C4-2B (cell line): ENCODE measurements around the gene ZDHHC17.

ENCODE experiments used
- H3K27ac ChIP-seq: fragments of 450-650 bp; 2 replicates; pipeline ENCODE4 v1.5.1; 2017
- ZFX ChIP-seq: fragments of 450-650 bp; IDR thresholded peaks from 2 replicates; pipeline ENCODE4 v1.6.1; 2017
- TF ChIP-seq, protein P1 (sequence below): fragments of 450-650 bp; conservative IDR thresholded peaks from 2 replicates; pipeline ENCODE4 v1.5.1; 2017; ENCODE audit warnings: mild to moderate bottlenecking

Gene ZDHHC17, protein sequence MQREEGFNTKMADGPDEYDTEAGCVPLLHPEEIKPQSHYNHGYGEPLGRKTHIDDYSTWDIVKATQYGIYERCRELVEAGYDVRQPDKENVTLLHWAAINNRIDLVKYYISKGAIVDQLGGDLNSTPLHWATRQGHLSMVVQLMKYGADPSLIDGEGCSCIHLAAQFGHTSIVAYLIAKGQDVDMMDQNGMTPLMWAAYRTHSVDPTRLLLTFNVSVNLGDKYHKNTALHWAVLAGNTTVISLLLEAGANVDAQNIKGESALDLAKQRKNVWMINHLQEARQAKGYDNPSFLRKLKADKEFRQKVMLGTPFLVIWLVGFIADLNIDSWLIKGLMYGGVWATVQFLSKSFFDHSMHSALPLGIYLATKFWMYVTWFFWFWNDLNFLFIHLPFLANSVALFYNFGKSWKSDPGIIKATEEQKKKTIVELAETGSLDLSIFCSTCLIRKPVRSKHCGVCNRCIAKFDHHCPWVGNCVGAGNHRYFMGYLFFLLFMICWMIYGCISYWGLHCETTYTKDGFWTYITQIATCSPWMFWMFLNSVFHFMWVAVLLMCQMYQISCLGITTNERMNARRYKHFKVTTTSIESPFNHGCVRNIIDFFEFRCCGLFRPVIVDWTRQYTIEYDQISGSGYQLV

DNA sequence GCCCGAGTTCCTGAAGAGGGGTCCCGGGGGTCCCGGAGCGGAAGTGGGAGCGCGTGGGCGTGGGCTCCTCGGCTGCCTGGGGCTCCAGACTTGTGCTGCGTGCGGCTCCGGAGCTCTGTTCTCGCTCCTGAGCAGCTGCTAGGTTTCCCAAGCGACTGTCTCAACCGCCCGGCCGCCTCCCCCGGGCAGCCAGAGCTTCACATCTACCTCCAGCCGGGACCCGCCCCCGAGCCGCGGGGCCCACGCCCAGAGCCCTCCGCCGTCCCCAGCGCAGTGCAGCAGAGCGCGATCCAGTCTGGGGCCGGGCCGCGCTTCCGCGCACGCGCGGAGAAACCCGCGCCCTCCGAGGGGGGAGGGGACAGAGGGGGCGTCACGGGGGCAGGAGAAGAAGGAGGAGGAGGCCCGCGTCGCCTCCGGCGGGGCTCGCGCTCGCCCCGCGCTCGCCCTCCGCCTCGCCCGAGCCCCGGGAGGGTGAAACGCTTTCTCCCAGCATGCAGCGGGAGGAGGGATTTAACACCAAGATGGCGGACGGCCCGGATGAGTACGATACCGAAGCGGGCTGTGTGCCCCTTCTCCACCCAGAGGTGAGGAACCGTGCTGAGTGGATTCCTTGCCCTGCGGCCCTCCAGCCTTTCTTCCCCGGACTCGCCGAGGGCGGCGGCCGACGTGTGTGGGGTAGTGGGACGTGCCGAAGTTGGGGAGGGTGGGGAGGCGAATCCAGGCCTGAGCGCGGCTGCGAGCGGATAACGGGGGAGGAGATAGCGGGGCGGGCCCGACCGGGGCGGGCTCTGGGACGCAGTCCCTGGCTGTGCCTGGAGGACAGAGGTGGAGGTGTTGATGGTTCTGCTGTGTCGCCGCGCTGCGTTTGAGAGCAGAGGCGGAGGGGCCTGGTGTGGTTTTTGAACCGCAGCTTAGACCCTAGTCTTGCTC lies at the start of gene ZDHHC17:
ZDHHC17 (plus strand) TSS at position 370 of the 930 bp plus-strand sequence; CDS start at position 492, 122 bp downstream.
- TF ChIP-seq, protein P1, sequence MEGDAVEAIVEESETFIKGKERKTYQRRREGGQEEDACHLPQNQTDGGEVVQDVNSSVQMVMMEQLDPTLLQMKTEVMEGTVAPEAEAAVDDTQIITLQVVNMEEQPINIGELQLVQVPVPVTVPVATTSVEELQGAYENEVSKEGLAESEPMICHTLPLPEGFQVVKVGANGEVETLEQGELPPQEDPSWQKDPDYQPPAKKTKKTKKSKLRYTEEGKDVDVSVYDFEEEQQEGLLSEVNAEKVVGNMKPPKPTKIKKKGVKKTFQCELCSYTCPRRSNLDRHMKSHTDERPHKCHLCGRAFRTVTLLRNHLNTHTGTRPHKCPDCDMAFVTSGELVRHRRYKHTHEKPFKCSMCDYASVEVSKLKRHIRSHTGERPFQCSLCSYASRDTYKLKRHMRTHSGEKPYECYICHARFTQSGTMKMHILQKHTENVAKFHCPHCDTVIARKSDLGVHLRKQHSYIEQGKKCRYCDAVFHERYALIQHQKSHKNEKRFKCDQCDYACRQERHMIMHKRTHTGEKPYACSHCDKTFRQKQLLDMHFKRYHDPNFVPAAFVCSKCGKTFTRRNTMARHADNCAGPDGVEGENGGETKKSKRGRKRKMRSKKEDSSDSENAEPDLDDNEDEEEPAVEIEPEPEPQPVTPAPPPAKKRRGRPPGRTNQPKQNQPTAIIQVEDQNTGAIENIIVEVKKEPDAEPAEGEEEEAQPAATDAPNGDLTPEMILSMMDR = no peak
- TF ChIP-seq ZFX = peak; percentile 67
- H3K27ac ChIP-seq = peak within 1 kb of the TSS; percentile 78

DNA sequence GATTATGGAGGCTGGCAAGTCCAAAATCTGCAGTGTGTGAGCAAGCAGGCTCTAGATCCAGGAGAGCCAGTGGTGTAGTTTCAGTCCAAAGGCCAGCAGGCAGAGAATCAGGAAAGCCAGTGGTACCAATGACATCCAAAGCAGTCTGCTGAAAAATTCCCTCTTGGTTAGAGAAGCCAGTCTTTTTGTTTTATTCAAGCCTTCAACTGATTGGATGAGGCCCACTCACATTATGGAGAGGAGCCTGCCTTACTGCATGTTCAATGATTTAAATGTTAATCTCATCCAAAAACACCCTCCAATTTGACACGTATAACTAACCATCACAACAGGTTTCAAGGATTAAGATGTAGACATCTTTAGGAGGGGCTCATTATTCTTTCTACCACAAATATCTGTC lies 49.5 kb upstream of the ZDHHC17 start:
- TF ChIP-seq ZFX = no peak
- TF ChIP-seq, protein P1 = no peak
- no peak overlapping the region for H3K27ac ChIP-seq

DNA sequence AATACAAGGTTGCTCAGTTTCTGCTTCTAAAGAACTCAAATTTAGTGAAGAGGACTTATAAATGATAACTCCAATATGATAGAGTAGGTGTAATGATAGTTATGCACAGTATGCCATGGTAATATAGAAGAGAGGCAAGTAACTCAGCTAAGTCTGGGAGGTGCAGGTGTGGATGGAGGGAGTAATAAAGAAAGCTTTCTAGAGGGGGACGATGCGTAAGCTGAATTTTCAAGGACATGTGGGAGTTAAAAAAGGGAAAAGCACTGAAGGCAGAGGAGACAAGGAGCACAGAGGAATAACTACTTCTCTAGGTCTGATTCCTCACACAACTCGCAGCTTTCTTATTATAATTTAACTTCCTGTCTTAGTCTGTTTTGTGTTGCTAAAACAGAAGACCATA lies 49.1 kb upstream of the ZDHHC17 start:
- H3K27ac ChIP-seq = no peak overlapping the region

GRCh38 chr12:76715332-76715731 lies 48.6 kb upstream of the ZDHHC17 start:
- no peak overlapping the region for H3K27ac ChIP-seq
- TF ChIP-seq ZFX = no peak
- TF ChIP-seq, protein P1 = no peak

More for the DNA sequence above, 49.1 kb upstream of the ZDHHC17 start:
- TF ChIP-seq, protein P1 = no peak
- TF ChIP-seq ZFX = no peak

GRCh38 chr12:76717314-76717713 lies 46.6 kb upstream of the ZDHHC17 start:
- TF ChIP-seq, protein P1 = no peak
- TF ChIP-seq ZFX = no peak
- H3K27ac ChIP-seq = no peak overlapping the region

- no peak overlapping the region for H3K27ac ChIP-seq
- TF ChIP-seq ZFX = no peak
- TF ChIP-seq, protein P1 = no peak
Observed at GRCh38 chr12:76719171-76720041, 44.5 kb upstream of the ZDHHC17 start.
